ENCODE measurements around the gene PDCD1LG2.

DNA sequence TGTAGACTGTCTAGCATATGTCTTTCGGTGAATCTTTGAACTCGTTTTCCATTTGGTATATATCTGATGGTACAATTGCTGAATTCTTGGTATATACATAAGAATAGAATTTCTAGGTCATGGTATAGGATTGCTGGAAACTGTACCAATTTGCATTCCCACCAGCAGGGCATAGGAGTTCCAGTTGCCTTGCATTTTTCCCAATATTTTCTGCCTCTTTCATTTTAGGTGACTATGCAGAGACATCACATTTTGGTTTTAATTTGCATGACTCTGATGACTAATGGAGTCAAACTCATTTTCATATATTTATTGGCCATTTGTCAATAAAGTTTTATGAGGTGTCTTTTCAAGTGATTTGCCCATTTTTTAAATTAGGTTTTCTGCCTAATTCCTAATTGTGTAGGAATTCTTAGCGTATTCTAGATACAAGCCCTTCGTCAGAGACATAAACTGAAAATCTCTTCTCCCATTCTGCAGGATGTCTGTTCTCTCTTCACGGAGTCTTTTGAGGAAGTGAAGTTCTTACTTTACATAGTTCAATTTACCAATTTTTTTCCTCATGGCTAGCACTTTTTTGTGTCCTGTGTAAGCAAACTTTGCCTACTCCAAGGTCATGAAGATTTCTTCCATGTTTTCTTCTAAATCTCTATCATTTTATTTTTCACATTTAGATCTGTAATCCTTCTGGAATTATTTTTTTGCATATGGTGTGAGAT is 28.9 kb upstream of the PDCD1LG2 start:
- TF ChIP-seq, protein P1, sequence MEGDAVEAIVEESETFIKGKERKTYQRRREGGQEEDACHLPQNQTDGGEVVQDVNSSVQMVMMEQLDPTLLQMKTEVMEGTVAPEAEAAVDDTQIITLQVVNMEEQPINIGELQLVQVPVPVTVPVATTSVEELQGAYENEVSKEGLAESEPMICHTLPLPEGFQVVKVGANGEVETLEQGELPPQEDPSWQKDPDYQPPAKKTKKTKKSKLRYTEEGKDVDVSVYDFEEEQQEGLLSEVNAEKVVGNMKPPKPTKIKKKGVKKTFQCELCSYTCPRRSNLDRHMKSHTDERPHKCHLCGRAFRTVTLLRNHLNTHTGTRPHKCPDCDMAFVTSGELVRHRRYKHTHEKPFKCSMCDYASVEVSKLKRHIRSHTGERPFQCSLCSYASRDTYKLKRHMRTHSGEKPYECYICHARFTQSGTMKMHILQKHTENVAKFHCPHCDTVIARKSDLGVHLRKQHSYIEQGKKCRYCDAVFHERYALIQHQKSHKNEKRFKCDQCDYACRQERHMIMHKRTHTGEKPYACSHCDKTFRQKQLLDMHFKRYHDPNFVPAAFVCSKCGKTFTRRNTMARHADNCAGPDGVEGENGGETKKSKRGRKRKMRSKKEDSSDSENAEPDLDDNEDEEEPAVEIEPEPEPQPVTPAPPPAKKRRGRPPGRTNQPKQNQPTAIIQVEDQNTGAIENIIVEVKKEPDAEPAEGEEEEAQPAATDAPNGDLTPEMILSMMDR (conservative IDR thresholded peaks at IDR 0.05; ENCODE audit: low read length) = no peak
- no peak for TF ChIP-seq EZH2phosphoT487 (IDR thresholded peaks at IDR 0.05; ENCODE audit: borderline replicate concordance)
